Gastroesophageal sphincter (tissue), 4 donors: ENCODE measurements around the gene HS1BP3. TPM values are rescaled to one million over a fixed set of nuclear protein-coding genes. Genes with fewer than 3 reads are reported as not detected.

Experiments
- ATAC-seq: fragments of 150-250 bp; one replicate; pipeline ENCODE4 v1.9.1; 2016; ENCODE audit warnings: mild to moderate bottlenecking, moderate library complexity
- H3K27ac ChIP-seq, 4 donors: fragments of 200-600 bp; sonication (generic) in 3 of 4; 1 replicate in 3 of 4; 2 replicates in 1 of 4; pipeline ENCODE4 v1.5.1; 2016 to 2019
- H3K27me3 ChIP-seq: fragments of 200-600 bp; sonication (generic); one replicate; pipeline ENCODE4 v1.5.1; 2019
- H3K36me3 ChIP-seq, 2 donors: fragments of 200-600 bp; sonication (generic); one replicate each; pipeline ENCODE4 v1.5.1; 2019; ENCODE audit warnings: control low read depth in 1 of 2
- H3K4me1 ChIP-seq, 3 donors: fragments of 200-600 bp; sonication (generic); 1 replicate in 2 of 3; 2 replicates in 1 of 3; pipeline ENCODE4 v1.5.1; 2016 to 2019; ENCODE audit warnings: control low read depth in 2 of 3
- H3K4me3 ChIP-seq, 2 donors: fragments of 200-600 bp; sonication (generic); one replicate each; pipeline ENCODE4 v1.5.1; 2019; ENCODE audit warnings: mild to moderate bottlenecking in 1 of 2, moderate library complexity in 1 of 2
- H3K9me3 ChIP-seq, 3 donors: fragments of 200-600 bp; sonication (generic); one replicate each; pipeline ENCODE4 v1.5.1; 2017 to 2019; ENCODE audit warnings: control low read depth in 2 of 3
- EP300 ChIP-seq: sonication (generic); formaldehyde crosslinking; IDR thresholded peaks from one replicate; pipeline ENCODE4 v1.6.1; 2017; ENCODE audit warnings: antibody characterized with exemption, mild to moderate bottlenecking
- POLR2A ChIP-seq, 2 donors: fragments of 450-650 bp; IDR thresholded peaks; one replicate each; pipeline ENCODE4 v1.6.1; 2017; ENCODE audit warnings: antibody characterized with exemption in 2 of 2, mild to moderate bottlenecking in 2 of 2, moderate library complexity in 1 of 2
- POLR2AphosphoS5 ChIP-seq: sonication (generic); formaldehyde crosslinking; IDR thresholded peaks from one replicate; pipeline ENCODE4 v1.6.1; 2017; ENCODE audit warnings: antibody characterized with exemption
- WGBS, 2 donors: methylation state at CpG; one replicate each; pipeline ENCODE4 v1.1.5; 2018; ENCODE audit warnings: low coverage in 1 of 2; 5-methylcytosine and 5-hydroxymethylcytosine counted together
- total RNA-seq, 4 donors: library from RNA; depleted of rRNA; stranded (reverse); fragments of >200 nt; gene quantifications; one replicate each; pipeline ENCODE4 v1.1.0, GENCODE V29; 2016
- TF ChIP-seq, protein P1 (sequence below), 4 experiments: fragments of 200-600 bp in 2 of 4; fragments of 450-650 bp in 2 of 4; sonication (generic) in 1 of 4; IDR thresholded peaks; one replicate each; pipeline ENCODE4 v1.5.1; 2017 to 2019; ENCODE audit warnings: antibody characterized with exemption in 4 of 4, mild to moderate bottlenecking in 2 of 4, moderate library complexity in 2 of 4

The HS1BP3 gene
- total RNA-seq, 4 donors from 2014 or later = 42.8 to 89.1 (median 61.4) TPM

DNA sequence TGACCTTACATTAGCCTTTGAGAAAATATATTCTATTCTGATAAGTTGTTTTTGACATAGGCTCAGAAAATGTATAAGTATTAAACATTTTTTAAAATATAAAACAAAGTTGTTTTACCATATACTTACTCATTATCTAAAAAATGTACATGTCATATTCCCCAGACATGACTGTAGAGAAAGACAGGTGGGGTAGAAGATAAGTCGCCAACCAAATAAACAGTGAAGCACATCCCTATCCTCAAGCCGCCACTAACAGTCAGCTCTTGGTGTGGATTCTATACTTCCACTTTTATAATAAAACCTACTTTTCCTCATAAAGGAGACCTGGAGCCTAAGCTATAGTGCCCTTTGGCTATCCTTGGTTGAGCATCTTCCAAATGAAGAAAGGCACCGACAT is 42.4 kb upstream of the HS1BP3 start:
- TF ChIP-seq, protein P1, sequence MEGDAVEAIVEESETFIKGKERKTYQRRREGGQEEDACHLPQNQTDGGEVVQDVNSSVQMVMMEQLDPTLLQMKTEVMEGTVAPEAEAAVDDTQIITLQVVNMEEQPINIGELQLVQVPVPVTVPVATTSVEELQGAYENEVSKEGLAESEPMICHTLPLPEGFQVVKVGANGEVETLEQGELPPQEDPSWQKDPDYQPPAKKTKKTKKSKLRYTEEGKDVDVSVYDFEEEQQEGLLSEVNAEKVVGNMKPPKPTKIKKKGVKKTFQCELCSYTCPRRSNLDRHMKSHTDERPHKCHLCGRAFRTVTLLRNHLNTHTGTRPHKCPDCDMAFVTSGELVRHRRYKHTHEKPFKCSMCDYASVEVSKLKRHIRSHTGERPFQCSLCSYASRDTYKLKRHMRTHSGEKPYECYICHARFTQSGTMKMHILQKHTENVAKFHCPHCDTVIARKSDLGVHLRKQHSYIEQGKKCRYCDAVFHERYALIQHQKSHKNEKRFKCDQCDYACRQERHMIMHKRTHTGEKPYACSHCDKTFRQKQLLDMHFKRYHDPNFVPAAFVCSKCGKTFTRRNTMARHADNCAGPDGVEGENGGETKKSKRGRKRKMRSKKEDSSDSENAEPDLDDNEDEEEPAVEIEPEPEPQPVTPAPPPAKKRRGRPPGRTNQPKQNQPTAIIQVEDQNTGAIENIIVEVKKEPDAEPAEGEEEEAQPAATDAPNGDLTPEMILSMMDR (IDR thresholded peaks at IDR 0.05) = no peak
- no peak for TF ChIP-seq POLR2A (IDR thresholded peaks at IDR 0.05)
- no peak for TF ChIP-seq POLR2AphosphoS5
- TF ChIP-seq EP300 = no peak
- H3K9me3 ChIP-seq = no peaks in the 10 kb centered on the region
- H3K27me3 ChIP-seq = no peaks in the 10 kb centered on the region
- H3K4me3 ChIP-seq = no peak overlapping the region
- no peak for ATAC-seq
- H3K36me3 ChIP-seq = peaks cover 0 to 41% of the 10 kb centered on the region in 2 donors
- peaks cover 0 to under 1% (median 0%) of the 10 kb centered on the region in 3 donors for H3K4me1 ChIP-seq
- WGBS, 2 donors = 81 to 97% methylated on average over 3 of the region's 3 CpGs
- no peak overlapping the region for H3K27ac ChIP-seq

DNA sequence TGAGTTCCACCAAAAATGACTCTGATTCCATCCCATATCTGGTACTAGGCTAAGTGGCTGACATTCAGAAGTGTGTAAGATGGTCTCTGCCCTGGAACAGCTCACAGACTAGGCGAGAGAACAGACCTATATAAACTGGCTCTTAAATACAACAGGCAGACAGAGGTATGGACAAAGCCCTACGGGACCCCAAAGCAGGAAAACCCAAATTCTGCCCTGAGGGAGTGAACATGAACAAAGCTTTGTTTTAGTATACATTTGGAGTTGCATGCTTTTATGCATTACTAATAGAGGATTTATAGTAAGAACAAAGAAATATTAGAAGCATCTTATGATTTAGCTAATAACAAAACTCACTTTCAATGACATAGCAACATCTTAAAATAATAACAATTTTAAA is 41.2 kb upstream of the HS1BP3 start:
- no peaks in the 10 kb centered on the region for H3K4me1 ChIP-seq
- no peak overlapping the region for H3K4me3 ChIP-seq
- no peak overlapping the region for H3K27ac ChIP-seq
- no peaks in the 10 kb centered on the region for H3K27me3 ChIP-seq
- no peak for TF ChIP-seq EP300
- TF ChIP-seq POLR2A (IDR thresholded peaks at IDR 0.05) = no peak
- no peak for TF ChIP-seq POLR2AphosphoS5
- TF ChIP-seq, protein P1 (IDR thresholded peaks at IDR 0.05) = no peak
- WGBS, 2 donors = 100% methylated on average over 1 of the region's 2 CpGs; no CpG with 5 or more reads in 1 of the 2 donors
- H3K9me3 ChIP-seq = no peaks in the 10 kb centered on the region
- H3K36me3 ChIP-seq = peaks cover 0 to 51% of the 10 kb centered on the region in 2 donors
- ATAC-seq = no peak

DNA sequence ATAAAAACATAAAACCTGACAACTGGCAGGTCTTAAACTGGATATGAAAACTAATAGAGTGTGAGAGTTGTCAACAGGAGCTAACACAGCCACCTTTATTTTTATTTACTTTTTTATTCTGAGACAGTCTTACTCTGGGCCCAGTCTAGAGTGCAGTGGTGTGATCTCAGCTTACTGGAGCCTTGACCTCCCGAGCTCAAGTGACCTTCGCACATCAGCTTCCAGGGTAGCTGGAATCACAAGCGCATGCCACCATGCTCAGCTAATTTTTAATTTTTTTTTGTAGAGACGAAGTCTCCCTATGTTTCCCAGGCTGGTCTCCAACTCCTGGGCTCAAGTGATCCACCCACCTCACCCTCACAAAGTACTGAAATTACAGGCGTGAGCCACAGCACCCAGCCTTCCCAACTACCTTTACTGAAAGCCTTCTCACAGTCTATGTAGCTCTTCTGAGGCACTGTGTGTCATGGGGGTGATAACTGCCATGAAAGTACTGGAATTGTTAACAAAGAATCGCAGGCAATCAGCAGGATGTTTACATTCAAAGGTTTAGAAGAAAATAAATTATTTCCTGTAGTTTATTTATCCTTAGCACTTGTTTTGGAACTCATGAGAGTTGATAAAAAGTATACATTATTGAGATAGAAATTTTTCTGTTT is 40.3 kb upstream of the HS1BP3 start:
- Histone ChIP-seq H3K27me3 (no peaks in the 10 kb centered on the region), H3K4me1 (no peaks in the 10 kb centered on the region), H3K9me3 (no peaks in the 10 kb centered on the region), H3K36me3 (peaks cover 0 to 55% of the 10 kb centered on the region in 2 donors), H3K4me3 (no peak overlapping the region), H3K27ac (no peak overlapping the region)
- TF ChIP-seq POLR2A (IDR thresholded peaks at IDR 0.05) (no peak), EP300 (no peak), POLR2AphosphoS5 (no peak)
- TF ChIP-seq, protein P1 (IDR thresholded peaks at IDR 0.05) = no peak
- 83 to 87% methylated on average over 5 to 6 of the region's 6 CpGs for WGBS, 2 donors
- ATAC-seq = no peak

DNA sequence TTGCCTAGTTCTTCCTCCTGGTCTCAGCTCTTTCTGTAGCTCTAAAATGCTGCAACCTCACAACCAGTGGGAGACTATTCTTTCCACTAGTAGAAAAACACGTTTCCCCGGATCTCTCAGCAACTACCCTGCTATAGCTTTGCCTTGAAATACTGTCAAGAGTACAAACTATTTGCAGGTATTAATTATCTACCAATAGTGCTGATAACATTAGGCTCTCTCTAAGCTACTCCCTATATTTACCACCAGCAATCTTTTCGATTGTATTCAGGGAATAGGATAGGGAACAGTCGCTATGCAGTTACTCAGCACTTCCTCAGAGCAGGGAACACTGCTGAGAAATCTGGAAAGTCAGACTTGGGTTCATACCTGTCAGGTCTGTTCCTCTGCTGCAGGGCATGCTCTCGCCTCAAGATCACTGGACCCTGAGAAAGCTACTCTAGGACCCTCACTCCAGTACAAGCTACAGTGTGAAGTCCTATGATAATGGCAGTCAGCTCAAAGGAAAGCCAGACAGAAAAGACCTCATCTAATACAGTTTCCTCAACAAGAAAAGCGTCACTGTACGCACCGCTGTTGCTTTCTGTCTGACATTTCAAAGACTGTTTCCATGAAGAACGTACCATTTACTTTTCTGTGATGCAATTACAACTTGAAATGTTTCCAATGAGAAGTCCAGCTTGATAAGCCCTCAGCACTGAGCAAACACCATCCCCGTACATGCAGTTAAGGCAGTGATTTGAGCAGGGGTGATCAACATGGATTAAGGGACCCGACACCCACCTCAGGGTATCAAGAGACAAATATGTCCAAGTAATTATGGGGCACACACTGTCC is 38.7 kb upstream of the HS1BP3 start:
- TF ChIP-seq, protein P1 (IDR thresholded peaks at IDR 0.05) = no peak
- TF ChIP-seq POLR2A (IDR thresholded peaks at IDR 0.05) (no peak), EP300 (no peak), POLR2AphosphoS5 (no peak)
- WGBS, 2 donors = 94 to 97% methylated on average over 5 to 8 of the region's 11 CpGs

More for the DNA sequence above, 38.7 kb upstream of the HS1BP3 start:
- no peak overlapping the region for H3K4me3 ChIP-seq
- H3K27me3 ChIP-seq = no peaks in the 10 kb centered on the region
- no peaks in the 10 kb centered on the region for H3K4me1 ChIP-seq
- ATAC-seq = no peak
- no peaks in the 10 kb centered on the region for H3K9me3 ChIP-seq
- no peak overlapping the region for H3K27ac ChIP-seq
- H3K36me3 ChIP-seq = peaks cover 0 to 63% of the 10 kb centered on the region in 2 donors
